SK-N-MC (cell line): ENCODE measurements around the gene ACOXL.

ENCODE experiments used
- EZH2 ChIP-seq: fragments of 200-600 bp; sonication (generic); IDR thresholded peaks from one replicate; pipeline ENCODE4 v1.6.1; 2017; ENCODE audit warnings: antibody characterized with exemption
- FOXP2 ChIP-seq: optimal IDR thresholded peaks from 2 replicates; pipeline ENCODE3; 2011; ENCODE audit warnings: mild to moderate bottlenecking, moderate library complexity; ENCODE audit not compliant: insufficient read depth; ENCODE audit errors: extremely low read length, control extremely low read depth
- POLR2AphosphoS5 ChIP-seq: IDR thresholded peaks from 2 replicates; pipeline ENCODE4 v1.6.1; 2012; ENCODE audit warnings: mild to moderate bottlenecking, low read depth, low read length, borderline replicate concordance

DNA sequence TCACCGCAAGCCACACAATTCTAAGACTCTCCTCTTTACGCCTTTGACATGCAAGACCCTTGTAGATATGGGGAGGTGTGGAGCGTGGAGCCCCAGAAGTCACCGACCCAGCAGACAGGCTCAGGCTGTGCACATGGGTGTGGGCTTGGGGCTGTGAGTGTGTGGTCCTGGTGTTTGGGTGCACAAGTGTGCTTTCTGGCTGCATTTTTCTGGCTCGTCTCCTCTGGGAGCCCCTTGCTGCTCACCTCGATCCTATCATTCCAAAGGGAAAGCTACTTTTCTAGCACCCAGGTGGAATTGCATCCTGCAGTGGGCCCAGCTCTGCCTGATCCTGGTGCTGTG, 143.0 kb downstream of the ACOXL start:
- TF ChIP-seq POLR2AphosphoS5 (no peak), EZH2 (no peak), FOXP2 (no peak)
